HEK293T (cell line): ENCODE data around the gene ANP32B.
"Not testable (repeated sequence)": the region's sequence is repeated elsewhere in the genome, so short reads cannot be mapped to it uniquely, and the experiment has no call there.

Experiments used
- CTCF ChIA-PET: fragments of 350-600 bp; formaldehyde crosslinking; extraction: SDS; loops from one replicate; lab custom pipeline; 2021; ENCODE audit warnings: antibody characterized with exemption, inconsistent platforms; lab: Yijun Ruan, JAX
- POLR2A ChIA-PET: fragments of 350-600 bp; formaldehyde crosslinking; extraction: SDS; loops from one replicate; lab custom pipeline; 2020; ENCODE audit warnings: antibody characterized with exemption, inconsistent platforms; lab: Yijun Ruan, JAX
- DNase-seq: peaks from one replicate; pipeline ENCODE4 v3.0.0; 2012; ENCODE audit warnings: mixed read lengths; ENCODE audit errors: extremely low spot score
- ARNT ChIP-seq: fragments of 450-650 bp; IDR thresholded peaks from 2 replicates; pipeline ENCODE4 v1.6.1; 2017; ENCODE audit warnings: mild to moderate bottlenecking
- BHLHE40 ChIP-seq: fragments of 450-650 bp; IDR thresholded peaks from 2 replicates; pipeline ENCODE4 v1.6.1; 2016; ENCODE audit warnings: mild to moderate bottlenecking, moderate library complexity, borderline replicate concordance
- CTBP1 ChIP-seq: fragments of 450-650 bp; IDR thresholded peaks from 2 replicates; pipeline ENCODE4 v1.6.1; 2016; ENCODE audit warnings: borderline replicate concordance
- ELF4 ChIP-seq: fragments of 450-650 bp; IDR thresholded peaks from 2 replicates; pipeline ENCODE4 v1.6.1; 2017; ENCODE audit warnings: antibody characterized with exemption
- FOXA1 ChIP-seq: fragments of 450-650 bp; IDR thresholded peaks from 2 replicates; pipeline ENCODE4 v1.6.1; 2016; ENCODE audit warnings: mild to moderate bottlenecking
- FOXK2 ChIP-seq: fragments of 450-650 bp; IDR thresholded peaks from 2 replicates; pipeline ENCODE4 v1.6.1; 2016; ENCODE audit warnings: mild to moderate bottlenecking
- FOXM1 ChIP-seq: fragments of 450-650 bp; IDR thresholded peaks from 2 replicates; pipeline ENCODE4 v1.6.1; 2017; ENCODE audit warnings: mild to moderate bottlenecking, borderline replicate concordance
- HDGF ChIP-seq: fragments of 450-650 bp; IDR thresholded peaks from 2 replicates; pipeline ENCODE4 v1.6.1; 2017; ENCODE audit warnings: antibody characterized with exemption, borderline replicate concordance
- L3MBTL2 ChIP-seq: fragments of 450-650 bp; conservative IDR thresholded peaks from 2 replicates; pipeline ENCODE4 v1.6.1; 2016; ENCODE audit warnings: mild to moderate bottlenecking
- LEF1 ChIP-seq: fragments of 450-650 bp; IDR thresholded peaks from 2 replicates; pipeline ENCODE4 v1.6.1; 2017; ENCODE audit warnings: mild to moderate bottlenecking, borderline replicate concordance
- NFRKB ChIP-seq: fragments of 450-650 bp; IDR thresholded peaks from 2 replicates; pipeline ENCODE4 v1.6.1; 2016; ENCODE audit warnings: mild to moderate bottlenecking, moderate library complexity
- SP1 ChIP-seq: fragments of 450-650 bp; IDR thresholded peaks from 2 replicates; pipeline ENCODE4 v1.6.1; 2017
- SUZ12 ChIP-seq: fragments of 450-650 bp; IDR thresholded peaks from 2 replicates; pipeline ENCODE4 v1.6.1; 2016; ENCODE audit warnings: mild to moderate bottlenecking
- TARDBP ChIP-seq: fragments of 450-650 bp; IDR thresholded peaks from 2 replicates; pipeline ENCODE4 v1.6.1; 2016
- ZNF384 ChIP-seq: fragments of 450-650 bp; IDR thresholded peaks from 2 replicates; pipeline ENCODE4 v1.6.1; 2016
- TF ChIP-seq, protein P1 (sequence below): fragments of 450-650 bp; IDR thresholded peaks from 2 replicates; pipeline ENCODE4 v1.6.1; 2016

Gene ANP32B

DNA sequence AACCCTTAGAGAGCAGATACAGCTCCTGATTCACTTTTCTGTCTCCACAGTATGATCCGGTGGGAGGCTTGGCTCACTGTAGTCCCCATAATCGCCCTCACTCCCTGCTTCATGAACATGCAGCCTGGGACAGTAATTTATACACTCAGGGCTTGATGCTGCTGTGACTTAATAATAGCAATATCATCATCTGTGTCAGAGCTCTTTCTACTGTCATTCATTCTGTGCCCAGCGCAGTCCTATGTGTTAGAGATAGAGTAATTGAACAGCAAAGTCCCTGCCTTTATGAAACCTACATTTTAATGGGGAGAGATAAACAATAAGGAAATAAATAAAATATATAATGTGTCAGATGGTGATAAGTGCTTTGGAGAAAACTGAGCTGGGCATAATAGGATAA is 42.4 kb upstream of the ANP32B start:
- POLR2A ChIA-PET, result no interaction called here

DNA sequence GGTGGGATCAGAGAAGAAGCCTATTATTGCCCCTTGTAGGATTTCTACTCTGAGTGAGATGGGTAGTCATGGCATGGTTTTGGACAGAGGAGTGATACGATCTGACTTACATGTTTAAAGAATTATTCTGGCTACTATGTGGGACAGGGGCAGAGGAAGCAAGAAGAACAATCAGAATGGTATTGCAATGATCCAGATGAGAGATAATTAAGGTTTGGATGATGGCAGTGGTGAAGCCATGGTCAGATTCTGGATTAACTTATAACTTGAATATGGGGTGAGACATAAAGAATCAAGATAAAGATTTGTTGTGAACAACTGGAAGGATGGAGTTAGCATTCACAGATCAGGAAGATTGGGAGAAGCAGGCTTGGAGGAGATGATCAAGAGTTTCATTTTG is 41.8 kb upstream of the ANP32B start:
- ChIA-PET CTCF (no interaction called here), POLR2A (interaction anchor here (1.3 kb wide), 1 partner anchor 19 kb away, joined by 4 read pairs; the partner anchor contains the start of gene TRMO)
- TF ChIP-seq TARDBP, result no peak
- no peak for TF ChIP-seq ARNT
- no peak for TF ChIP-seq FOXA1
- TF ChIP-seq CTBP1, result no peak
- no peak for TF ChIP-seq NFRKB
- no peak for TF ChIP-seq SUZ12
- TF ChIP-seq L3MBTL2, result no peak
- no peak for TF ChIP-seq ZNF384
- TF ChIP-seq, protein P1, sequence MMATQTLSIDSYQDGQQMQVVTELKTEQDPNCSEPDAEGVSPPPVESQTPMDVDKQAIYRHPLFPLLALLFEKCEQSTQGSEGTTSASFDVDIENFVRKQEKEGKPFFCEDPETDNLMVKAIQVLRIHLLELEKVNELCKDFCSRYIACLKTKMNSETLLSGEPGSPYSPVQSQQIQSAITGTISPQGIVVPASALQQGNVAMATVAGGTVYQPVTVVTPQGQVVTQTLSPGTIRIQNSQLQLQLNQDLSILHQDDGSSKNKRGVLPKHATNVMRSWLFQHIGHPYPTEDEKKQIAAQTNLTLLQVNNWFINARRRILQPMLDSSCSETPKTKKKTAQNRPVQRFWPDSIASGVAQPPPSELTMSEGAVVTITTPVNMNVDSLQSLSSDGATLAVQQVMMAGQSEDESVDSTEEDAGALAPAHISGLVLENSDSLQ, result no peak
- no peak for TF ChIP-seq BHLHE40
- no peak for TF ChIP-seq FOXM1
- TF ChIP-seq ELF4, result no peak
- no peak for TF ChIP-seq FOXK2
- no peak for TF ChIP-seq SP1
- no peak for TF ChIP-seq LEF1
- no peak for TF ChIP-seq HDGF
- no peak for DNase-seq

More for the DNA sequence above, 42.4 kb upstream of the ANP32B start:
- CTCF ChIA-PET, result no interaction called here
- no peak for TF ChIP-seq TARDBP
- no peak for TF ChIP-seq HDGF
- TF ChIP-seq FOXM1, result no peak
- TF ChIP-seq BHLHE40, result no peak
- no peak for TF ChIP-seq CTBP1
- TF ChIP-seq L3MBTL2, result no peak
- TF ChIP-seq ELF4, result no peak
- TF ChIP-seq SUZ12, result no peak
- no peak for TF ChIP-seq NFRKB
- no peak for TF ChIP-seq SP1
- TF ChIP-seq FOXK2, result no peak
- TF ChIP-seq ARNT, result no peak
- no peak for DNase-seq

- CTCF ChIA-PET, result no interaction called here
- DNase-seq, result no peak
Measured at GRCh38 chr9:97943308-97943855, 39.8 kb upstream of the ANP32B start.

DNA sequence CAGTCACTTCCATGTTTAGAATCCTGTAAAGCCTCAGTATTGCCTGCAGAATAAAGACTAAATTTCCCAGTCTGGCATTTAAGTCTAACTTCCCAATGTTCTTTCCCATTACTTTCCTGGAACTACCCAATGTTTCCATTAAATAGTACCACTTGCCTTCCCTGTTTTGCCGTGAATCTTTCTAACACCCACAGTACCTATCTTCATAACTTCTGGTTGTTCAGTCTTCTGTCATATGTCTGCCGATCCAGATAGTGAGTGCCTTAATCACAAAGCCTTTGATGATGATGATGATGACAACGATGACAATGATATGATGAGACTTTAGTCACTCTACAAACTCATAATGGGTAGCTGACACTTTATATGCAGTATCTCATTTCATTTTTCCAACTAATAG is 38.5 kb upstream of the ANP32B start:
- ChIA-PET CTCF (no interaction called here), POLR2A (no interaction called here)
- DNase-seq, result no peak
- TF ChIP-seq ZNF384 (no peak), ELF4 (no peak), SP1 (no peak), LEF1 (no peak), TARDBP (no peak), FOXK2 (no peak), FOXM1 (no peak), SUZ12 (no peak), FOXA1 (no peak)

More at GRCh38 chr9:97943308-97943855, 39.8 kb upstream of the ANP32B start:
- POLR2A ChIA-PET, result interaction anchor here (0.8 kb wide), 1 partner anchor 9 kb away, joined by 4 read pairs; no protein-coding TSS in a partner anchor
- TF ChIP-seq, protein P1, result no peak
- TF ChIP-seq ELF4, result no peak
- TF ChIP-seq TARDBP, result no peak
- no peak for TF ChIP-seq BHLHE40
- no peak for TF ChIP-seq L3MBTL2
- TF ChIP-seq CTBP1, result no peak
- no peak for TF ChIP-seq FOXM1
- no peak for TF ChIP-seq ZNF384
- TF ChIP-seq HDGF, result no peak
- TF ChIP-seq FOXA1, result no peak
- TF ChIP-seq SUZ12, result no peak
- no peak for TF ChIP-seq ARNT
- TF ChIP-seq LEF1, result no peak
- no peak for TF ChIP-seq SP1
- TF ChIP-seq FOXK2, result no peak
- TF ChIP-seq NFRKB, result no peak

DNA sequence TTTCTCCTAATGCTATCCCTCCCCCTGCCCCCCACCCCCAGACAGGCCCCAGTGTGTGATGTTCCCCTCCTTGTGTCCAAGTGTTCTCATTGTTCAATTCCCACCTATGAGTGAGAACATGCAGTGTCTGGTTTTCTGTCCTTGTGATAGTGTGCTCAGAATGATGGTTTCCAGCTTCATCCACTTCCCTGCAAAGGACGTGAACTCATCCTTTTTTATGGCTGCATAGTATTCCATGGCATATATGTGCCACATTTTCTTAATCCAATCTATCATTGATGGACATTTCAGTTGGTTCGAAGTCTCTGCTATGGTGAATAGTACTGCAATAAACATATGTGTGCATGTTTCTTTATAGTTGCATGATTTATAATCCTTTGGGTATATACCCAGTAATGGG is 37.7 kb upstream of the ANP32B start:
- CTCF ChIA-PET, DNase-seq, POLR2A ChIA-PET: not testable (repeated sequence)

DNA sequence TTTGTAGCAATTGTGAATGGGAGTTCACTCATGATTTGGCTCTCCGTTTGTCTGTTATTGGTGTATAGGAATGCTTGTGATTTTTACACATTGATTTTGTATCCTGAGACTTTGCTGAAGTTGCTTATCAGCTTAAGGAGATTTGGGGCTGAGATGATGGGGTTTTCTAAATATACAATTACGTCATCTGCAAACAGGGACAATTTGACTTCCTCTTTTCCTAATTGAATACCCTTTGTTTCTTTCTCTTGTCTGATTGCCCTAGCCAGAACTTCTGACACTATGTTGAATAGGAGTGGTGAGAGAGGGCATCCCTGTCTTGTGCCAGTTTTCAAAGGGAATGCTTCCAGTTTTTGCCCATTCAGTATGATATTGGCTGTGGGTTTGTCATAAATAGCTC is 36.0 kb upstream of the ANP32B start:
- DNase-seq, POLR2A ChIA-PET: not testable (repeated sequence)
- CTCF ChIA-PET, result interaction anchor here (0.6 kb wide), 1 partner anchor 832 kb away, joined by 4 read pairs; no protein-coding TSS in a partner anchor

DNA sequence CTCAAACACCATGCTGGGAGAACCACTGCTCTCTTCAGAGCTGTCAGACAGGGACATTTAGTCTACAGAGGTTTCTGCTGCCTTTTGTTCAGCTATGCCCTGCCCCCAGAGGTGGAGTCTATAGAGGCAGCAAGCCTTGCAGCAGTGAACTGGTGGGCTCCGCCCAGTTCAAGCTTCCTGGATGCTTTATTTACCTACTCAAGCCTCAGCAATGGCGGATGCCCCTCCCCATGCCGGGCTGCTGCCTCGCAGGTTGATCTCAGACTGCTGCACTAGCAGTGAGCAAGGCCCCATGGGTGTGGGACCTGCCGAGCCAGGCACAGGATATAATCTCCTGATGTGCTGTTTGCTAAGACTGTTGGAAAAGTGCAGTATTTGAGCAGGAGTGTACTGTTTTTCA is 32.3 kb upstream of the ANP32B start:
- CTCF ChIA-PET, POLR2A ChIA-PET, DNase-seq: not testable (repeated sequence)
